ENCODE results near the gene EID3. TPM values are rescaled to one million over a fixed set of nuclear protein-coding genes. Genes with fewer than 3 reads are reported as not detected.

The EID3 gene
- total and polyA plus RNA-seq, 2 experiments from 2014 or later = 3.3 to 3.4 TPM

DNA sequence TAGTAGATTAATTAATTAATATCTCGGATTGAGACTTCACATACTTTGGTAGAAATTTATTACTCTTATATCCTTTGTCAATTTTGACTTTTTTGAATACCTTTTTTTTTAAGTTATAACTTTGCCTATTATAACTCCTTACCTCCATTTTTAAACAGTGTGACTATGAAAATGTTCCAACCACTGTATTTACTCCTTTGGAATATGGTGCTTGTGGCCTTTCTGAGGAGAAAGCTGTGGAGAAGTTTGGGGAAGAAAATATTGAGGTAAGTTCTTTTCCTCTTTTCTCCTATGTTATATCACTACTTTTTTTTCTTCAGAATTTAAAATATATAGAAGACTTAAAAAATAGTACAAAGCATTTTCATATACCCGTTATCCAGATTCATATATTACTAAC, 27.8 kb downstream of the EID3 start:
- H4K20me1 ChIP-seq (replicated peaks; ENCODE audit: insufficient read depth) = peaks cover 12% of the 10 kb centered on the region; the same call in 1 of the 2 replicates
- TF ChIP-seq STAT1 (IDR thresholded peaks at IDR 0.05; ENCODE audit: unreplicated experiment) (no peak), CREB1 (CRISPR knock-in tag; IDR thresholded peaks at IDR 0.05; ENCODE audit: low read depth) (no peak), NANOG (IDR thresholded peaks at IDR 0.05; ENCODE audit: borderline replicate concordance) (no peak), ZNF114 (CRISPR knock-in tag; IDR thresholded peaks at IDR 0.05) (no peak), EZH2 (IDR thresholded peaks at IDR 0.05; ENCODE audit: low read depth, unreplicated experiment) (no peak), JUNB (IDR thresholded peaks at IDR 0.05; ENCODE audit: unreplicated experiment) (no peak), POLR2AphosphoS5 (IDR thresholded peaks at IDR 0.05; ENCODE audit: low read depth) (no peak), EZH2phosphoT487 (IDR thresholded peaks at IDR 0.05; ENCODE audit: unreplicated experiment) (no peak), ZNF331 (CRISPR knock-in tag; IDR thresholded peaks at IDR 0.05; ENCODE audit: low read depth) (no peak)
- TF ChIP-seq, protein P1, sequence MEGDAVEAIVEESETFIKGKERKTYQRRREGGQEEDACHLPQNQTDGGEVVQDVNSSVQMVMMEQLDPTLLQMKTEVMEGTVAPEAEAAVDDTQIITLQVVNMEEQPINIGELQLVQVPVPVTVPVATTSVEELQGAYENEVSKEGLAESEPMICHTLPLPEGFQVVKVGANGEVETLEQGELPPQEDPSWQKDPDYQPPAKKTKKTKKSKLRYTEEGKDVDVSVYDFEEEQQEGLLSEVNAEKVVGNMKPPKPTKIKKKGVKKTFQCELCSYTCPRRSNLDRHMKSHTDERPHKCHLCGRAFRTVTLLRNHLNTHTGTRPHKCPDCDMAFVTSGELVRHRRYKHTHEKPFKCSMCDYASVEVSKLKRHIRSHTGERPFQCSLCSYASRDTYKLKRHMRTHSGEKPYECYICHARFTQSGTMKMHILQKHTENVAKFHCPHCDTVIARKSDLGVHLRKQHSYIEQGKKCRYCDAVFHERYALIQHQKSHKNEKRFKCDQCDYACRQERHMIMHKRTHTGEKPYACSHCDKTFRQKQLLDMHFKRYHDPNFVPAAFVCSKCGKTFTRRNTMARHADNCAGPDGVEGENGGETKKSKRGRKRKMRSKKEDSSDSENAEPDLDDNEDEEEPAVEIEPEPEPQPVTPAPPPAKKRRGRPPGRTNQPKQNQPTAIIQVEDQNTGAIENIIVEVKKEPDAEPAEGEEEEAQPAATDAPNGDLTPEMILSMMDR (conservative IDR thresholded peaks at IDR 0.05; ENCODE audit: low read depth in 2 of 2) = no peak
- TF ChIP-seq, protein P2, sequence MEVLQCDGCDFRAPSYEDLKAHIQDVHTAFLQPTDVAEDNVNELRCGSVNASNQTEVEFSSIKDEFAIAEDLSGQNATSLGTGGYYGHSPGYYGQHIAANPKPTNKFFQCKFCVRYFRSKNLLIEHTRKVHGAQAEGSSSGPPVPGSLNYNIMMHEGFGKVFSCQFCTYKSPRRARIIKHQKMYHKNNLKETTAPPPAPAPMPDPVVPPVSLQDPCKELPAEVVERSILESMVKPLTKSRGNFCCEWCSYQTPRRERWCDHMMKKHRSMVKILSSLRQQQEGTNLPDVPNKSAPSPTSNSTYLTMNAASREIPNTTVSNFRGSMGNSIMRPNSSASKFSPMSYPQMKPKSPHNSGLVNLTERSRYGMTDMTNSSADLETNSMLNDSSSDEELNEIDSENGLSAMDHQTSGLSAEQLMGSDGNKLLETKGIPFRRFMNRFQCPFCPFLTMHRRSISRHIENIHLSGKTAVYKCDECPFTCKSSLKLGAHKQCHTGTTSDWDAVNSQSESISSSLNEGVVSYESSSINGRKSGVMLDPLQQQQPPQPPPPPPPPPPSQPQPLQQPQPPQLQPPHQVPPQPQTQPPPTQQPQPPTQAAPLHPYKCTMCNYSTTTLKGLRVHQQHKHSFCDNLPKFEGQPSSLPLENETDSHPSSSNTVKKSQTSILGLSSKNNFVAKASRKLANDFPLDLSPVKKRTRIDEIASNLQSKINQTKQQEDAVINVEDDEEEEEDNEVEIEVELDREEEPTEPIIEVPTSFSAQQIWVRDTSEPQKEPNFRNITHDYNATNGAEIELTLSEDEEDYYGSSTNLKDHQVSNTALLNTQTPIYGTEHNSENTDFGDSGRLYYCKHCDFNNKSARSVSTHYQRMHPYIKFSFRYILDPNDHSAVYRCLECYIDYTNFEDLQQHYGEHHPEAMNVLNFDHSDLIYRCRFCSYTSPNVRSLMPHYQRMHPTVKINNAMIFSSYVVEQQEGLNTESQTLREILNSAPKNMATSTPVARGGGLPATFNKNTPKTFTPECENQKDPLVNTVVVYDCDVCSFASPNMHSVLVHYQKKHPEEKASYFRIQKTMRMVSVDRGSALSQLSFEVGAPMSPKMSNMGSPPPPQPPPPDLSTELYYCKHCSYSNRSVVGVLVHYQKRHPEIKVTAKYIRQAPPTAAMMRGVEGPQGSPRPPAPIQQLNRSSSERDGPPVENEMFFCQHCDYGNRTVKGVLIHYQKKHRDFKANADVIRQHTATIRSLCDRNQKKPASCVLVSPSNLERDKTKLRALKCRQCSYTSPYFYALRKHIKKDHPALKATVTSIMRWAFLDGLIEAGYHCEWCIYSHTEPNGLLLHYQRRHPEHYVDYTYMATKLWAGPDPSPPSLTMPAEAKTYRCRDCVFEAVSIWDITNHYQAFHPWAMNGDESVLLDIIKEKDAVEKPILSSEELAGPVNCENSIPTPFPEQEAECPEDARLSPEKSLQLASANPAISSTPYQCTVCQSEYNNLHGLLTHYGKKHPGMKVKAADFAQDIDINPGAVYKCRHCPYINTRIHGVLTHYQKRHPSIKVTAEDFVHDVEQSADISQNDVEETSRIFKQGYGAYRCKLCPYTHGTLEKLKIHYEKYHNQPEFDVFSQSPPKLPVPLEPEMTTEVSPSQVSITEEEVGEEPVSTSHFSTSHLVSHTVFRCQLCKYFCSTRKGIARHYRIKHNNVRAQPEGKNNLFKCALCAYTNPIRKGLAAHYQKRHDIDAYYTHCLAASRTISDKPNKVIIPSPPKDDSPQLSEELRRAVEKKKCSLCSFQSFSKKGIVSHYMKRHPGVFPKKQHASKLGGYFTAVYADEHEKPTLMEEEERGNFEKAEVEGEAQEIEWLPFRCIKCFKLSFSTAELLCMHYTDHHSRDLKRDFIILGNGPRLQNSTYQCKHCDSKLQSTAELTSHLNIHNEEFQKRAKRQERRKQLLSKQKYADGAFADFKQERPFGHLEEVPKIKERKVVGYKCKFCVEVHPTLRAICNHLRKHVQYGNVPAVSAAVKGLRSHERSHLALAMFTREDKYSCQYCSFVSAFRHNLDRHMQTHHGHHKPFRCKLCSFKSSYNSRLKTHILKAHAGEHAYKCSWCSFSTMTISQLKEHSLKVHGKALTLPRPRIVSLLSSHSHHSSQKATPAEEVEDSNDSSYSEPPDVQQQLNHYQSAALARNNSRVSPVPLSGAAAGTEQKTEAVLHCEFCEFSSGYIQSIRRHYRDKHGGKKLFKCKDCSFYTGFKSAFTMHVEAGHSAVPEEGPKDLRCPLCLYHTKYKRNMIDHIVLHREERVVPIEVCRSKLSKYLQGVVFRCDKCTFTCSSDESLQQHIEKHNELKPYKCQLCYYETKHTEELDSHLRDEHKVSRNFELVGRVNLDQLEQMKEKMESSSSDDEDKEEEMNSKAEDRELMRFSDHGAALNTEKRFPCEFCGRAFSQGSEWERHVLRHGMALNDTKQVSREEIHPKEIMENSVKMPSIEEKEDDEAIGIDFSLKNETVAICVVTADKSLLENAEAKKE (CRISPR knock-in tag; IDR thresholded peaks at IDR 0.05) = no peak
- TF ChIP-seq, protein P3, sequence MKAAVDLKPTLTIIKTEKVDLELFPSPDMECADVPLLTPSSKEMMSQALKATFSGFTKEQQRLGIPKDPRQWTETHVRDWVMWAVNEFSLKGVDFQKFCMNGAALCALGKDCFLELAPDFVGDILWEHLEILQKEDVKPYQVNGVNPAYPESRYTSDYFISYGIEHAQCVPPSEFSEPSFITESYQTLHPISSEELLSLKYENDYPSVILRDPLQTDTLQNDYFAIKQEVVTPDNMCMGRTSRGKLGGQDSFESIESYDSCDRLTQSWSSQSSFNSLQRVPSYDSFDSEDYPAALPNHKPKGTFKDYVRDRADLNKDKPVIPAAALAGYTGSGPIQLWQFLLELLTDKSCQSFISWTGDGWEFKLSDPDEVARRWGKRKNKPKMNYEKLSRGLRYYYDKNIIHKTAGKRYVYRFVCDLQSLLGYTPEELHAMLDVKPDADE (IDR thresholded peaks at IDR 0.05) = no peak
- TF ChIP-seq, protein P4, sequence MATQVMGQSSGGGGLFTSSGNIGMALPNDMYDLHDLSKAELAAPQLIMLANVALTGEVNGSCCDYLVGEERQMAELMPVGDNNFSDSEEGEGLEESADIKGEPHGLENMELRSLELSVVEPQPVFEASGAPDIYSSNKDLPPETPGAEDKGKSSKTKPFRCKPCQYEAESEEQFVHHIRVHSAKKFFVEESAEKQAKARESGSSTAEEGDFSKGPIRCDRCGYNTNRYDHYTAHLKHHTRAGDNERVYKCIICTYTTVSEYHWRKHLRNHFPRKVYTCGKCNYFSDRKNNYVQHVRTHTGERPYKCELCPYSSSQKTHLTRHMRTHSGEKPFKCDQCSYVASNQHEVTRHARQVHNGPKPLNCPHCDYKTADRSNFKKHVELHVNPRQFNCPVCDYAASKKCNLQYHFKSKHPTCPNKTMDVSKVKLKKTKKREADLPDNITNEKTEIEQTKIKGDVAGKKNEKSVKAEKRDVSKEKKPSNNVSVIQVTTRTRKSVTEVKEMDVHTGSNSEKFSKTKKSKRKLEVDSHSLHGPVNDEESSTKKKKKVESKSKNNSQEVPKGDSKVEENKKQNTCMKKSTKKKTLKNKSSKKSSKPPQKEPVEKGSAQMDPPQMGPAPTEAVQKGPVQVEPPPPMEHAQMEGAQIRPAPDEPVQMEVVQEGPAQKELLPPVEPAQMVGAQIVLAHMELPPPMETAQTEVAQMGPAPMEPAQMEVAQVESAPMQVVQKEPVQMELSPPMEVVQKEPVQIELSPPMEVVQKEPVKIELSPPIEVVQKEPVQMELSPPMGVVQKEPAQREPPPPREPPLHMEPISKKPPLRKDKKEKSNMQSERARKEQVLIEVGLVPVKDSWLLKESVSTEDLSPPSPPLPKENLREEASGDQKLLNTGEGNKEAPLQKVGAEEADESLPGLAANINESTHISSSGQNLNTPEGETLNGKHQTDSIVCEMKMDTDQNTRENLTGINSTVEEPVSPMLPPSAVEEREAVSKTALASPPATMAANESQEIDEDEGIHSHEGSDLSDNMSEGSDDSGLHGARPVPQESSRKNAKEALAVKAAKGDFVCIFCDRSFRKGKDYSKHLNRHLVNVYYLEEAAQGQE (IDR thresholded peaks at IDR 0.05; ENCODE audit: unreplicated experiment) = no peak
- H3K36me3 ChIP-seq (ENCODE audit: insufficient read depth) = peaks cover 41% of the 10 kb centered on the region
- no peaks in the 10 kb centered on the region for H3F3A ChIP-seq (replicated peaks; ENCODE audit: low read depth)
- H3K4me2 ChIP-seq = no peak overlapping the region
- peaks cover 61% of the 10 kb centered on the region for H3K36me3 Mint-ChIP-seq (ENCODE audit: low read depth)
- no peaks in the 10 kb centered on the region for H3K4me1 Mint-ChIP-seq
- no peak overlapping the region for H3K4me3 Mint-ChIP-seq
- no peaks in the 10 kb centered on the region for H3K9me2 ChIP-seq (ENCODE audit: insufficient read depth)
- H3K27me3 Mint-ChIP-seq (ENCODE audit: insufficient read depth, low read depth, poor library complexity) = no peaks in the 10 kb centered on the region
- no peaks in the 10 kb centered on the region for H3K27me3 ChIP-seq (ENCODE audit: insufficient read depth)
- ATAC-seq (no peak), DNase-seq (ENCODE audit: low spot score) (no peak)
- no peak overlapping the region for H3K27ac Mint-ChIP-seq
- no peaks in the 10 kb centered on the region; the same call in 1 of the 2 replicates for H3K79me2 ChIP-seq (replicated peaks; ENCODE audit: insufficient read depth)
- no peak overlapping the region for H3K4me3 ChIP-seq
- no peaks in the 10 kb centered on the region for H3K4me1 ChIP-seq (ENCODE audit: insufficient read depth)
- H3K27ac ChIP-seq (ENCODE audit: low read depth) = no peak overlapping the region
- no peak overlapping the region for H2AFZ ChIP-seq
- H3K9me3 Mint-ChIP-seq = no peaks in the 10 kb centered on the region

All from GM23338 (cell line).